IMR-90 (cell line): ENCODE measurements around the gene BEGAIN. TPM values are rescaled to one million over a fixed set of nuclear protein-coding genes. Genes with fewer than 3 reads are reported as not detected.

Experiments used
- ATAC-seq: fragments of 200-7000 bp; cut with Tn5 transposase; 2 replicates; pipeline ENCODE4 v1.9.1; 2020; ENCODE audit warnings: low read depth, mild to moderate bottlenecking, moderate library complexity
- BruUV-seq: library from RNA; stranded (reverse); fragments of 400-500 nt; replicated peaks from 2 replicates; lab custom pipeline; 2021; lab: Mats Ljungman, UMichigan
- CTCF ChIA-PET: fragments of 300-600 bp; formaldehyde crosslinking; extraction: SDS; loops from one replicate; lab custom pipeline; 2021; ENCODE audit warnings: antibody characterized with exemption; lab: Yijun Ruan, JAX
- POLR2A ChIA-PET: fragments of 300-600 bp; sonication (Branson Sonifier 250); formaldehyde crosslinking; loops from one replicate; lab custom pipeline; 2022; ENCODE audit warnings: antibody characterized with exemption; ENCODE audit not compliant: unreplicated experiment; lab: Charles Lee
- DNase-seq: peaks from one replicate; pipeline ENCODE4 v3.0.0; 2013
- H2AFZ ChIP-seq: replicated peaks from 2 replicates; pipeline ENCODE3; 2013; ENCODE audit warnings: low read length, mild to moderate bottlenecking; ENCODE audit not compliant: poor library complexity
- H2AK5ac ChIP-seq: 2 replicates; pipeline ENCODE4 v1.6.1; 2013; ENCODE audit warnings: low read depth, low read length, inconsistent platforms
- H2AK9ac ChIP-seq: replicated peaks from 2 replicates; pipeline ENCODE3; 2013; ENCODE audit warnings: mild to moderate bottlenecking, low read depth, low read length, moderate library complexity; ENCODE audit not compliant: poor library complexity
- H2BK120ac ChIP-seq: 2 replicates; pipeline ENCODE4 v1.6.1; 2013; ENCODE audit warnings: low read depth, low read length, inconsistent platforms
- H2BK15ac ChIP-seq: 3 replicates; pipeline ENCODE4 v1.6.1; 2013; ENCODE audit warnings: low read depth, low read length, inconsistent platforms
- H2BK20ac ChIP-seq: 2 replicates; pipeline ENCODE4 v1.6.1; 2013; ENCODE audit warnings: low read depth, mild to moderate bottlenecking, inconsistent platforms, low read length, moderate library complexity
- H2BK5ac ChIP-seq: 2 replicates; pipeline ENCODE4 v1.6.1; 2013; ENCODE audit warnings: mild to moderate bottlenecking, low read depth, low read length, inconsistent platforms; ENCODE audit not compliant: poor library complexity, severe bottlenecking
- H3K14ac ChIP-seq: replicated peaks from 2 replicates; pipeline ENCODE4 v1.6.1; 2013; ENCODE audit warnings: low read depth, low read length, inconsistent platforms
- H3K18ac ChIP-seq: 2 replicates; pipeline ENCODE4 v1.6.1; 2013; ENCODE audit warnings: low read depth, low read length, control low read depth
- H3K23ac ChIP-seq: 2 replicates; pipeline ENCODE4 v1.6.1; 2013; ENCODE audit warnings: low read depth, low read length, inconsistent platforms
- H3K27ac ChIP-seq: 2 replicates; pipeline ENCODE4 v1.5.1; 2013; ENCODE audit warnings: mild to moderate bottlenecking, control low read depth, low read length; ENCODE audit not compliant: insufficient read depth
- H3K27me3 ChIP-seq: 2 replicates; pipeline ENCODE4 v1.6.1; 2013; ENCODE audit warnings: low read length; ENCODE audit not compliant: control insufficient read depth, insufficient read depth
- H3K36me3 ChIP-seq: 2 replicates; pipeline ENCODE4 v1.6.1; 2013; ENCODE audit warnings: low read length, mixed read lengths; ENCODE audit not compliant: control insufficient read depth, insufficient read depth
- H3K4ac ChIP-seq: 2 replicates; pipeline ENCODE4 v1.6.1; 2013; ENCODE audit warnings: low read depth, low read length, inconsistent platforms
- H3K4me1 ChIP-seq: 2 replicates; pipeline ENCODE4 v1.6.1; 2013; ENCODE audit warnings: low read length, mixed read lengths; ENCODE audit not compliant: control insufficient read depth, insufficient read depth
- H3K4me2 ChIP-seq: 2 replicates; pipeline ENCODE4 v1.6.1; 2013; ENCODE audit warnings: low read depth, mild to moderate bottlenecking, control low read depth, low read length, moderate library complexity
- H3K4me3 ChIP-seq: 2 replicates; pipeline ENCODE4 v1.5.1; 2013; ENCODE audit warnings: low read depth, mild to moderate bottlenecking, control low read depth, low read length, moderate library complexity; ENCODE audit not compliant: insufficient read depth
- H3K56ac ChIP-seq: 2 replicates; pipeline ENCODE4 v1.6.1; 2013; ENCODE audit warnings: low read length, inconsistent platforms; ENCODE audit not compliant: insufficient read depth; ENCODE audit errors: extremely low read depth
- H3K79me1 ChIP-seq, 2 experiments: 2 replicates each; pipeline ENCODE4 v1.6.1; 2013; ENCODE audit warnings: low read length in 2 of 2, inconsistent platforms in 1 of 2, low read depth in 1 of 2
- H3K9ac ChIP-seq: 2 replicates; pipeline ENCODE4 v1.6.1; 2013; ENCODE audit warnings: low read depth, low read length, control low read depth
- H3K9me1 ChIP-seq: 2 replicates; pipeline ENCODE4 v1.6.1; 2013; ENCODE audit warnings: low read length, inconsistent platforms; ENCODE audit not compliant: insufficient read depth
- H3K9me3 ChIP-seq: 2 replicates; pipeline ENCODE4 v1.6.1; 2013; ENCODE audit warnings: low read length; ENCODE audit not compliant: control insufficient read depth, insufficient read depth
- H4K20me1 ChIP-seq: 2 replicates; pipeline ENCODE4 v1.6.1; 2013; ENCODE audit warnings: low read length, inconsistent platforms; ENCODE audit not compliant: insufficient read depth
- H4K5ac ChIP-seq: 2 replicates; pipeline ENCODE4 v1.6.1; 2013; ENCODE audit warnings: mild to moderate bottlenecking, low read depth, low read length, control low read depth
- H4K8ac ChIP-seq, 2 experiments: 2 replicates each; pipeline ENCODE4 v1.6.1; 2013; ENCODE audit warnings: low read depth in 2 of 2, low read length in 2 of 2, control low read depth in 1 of 2, inconsistent platforms in 1 of 2
- H4K91ac ChIP-seq: 2 replicates; pipeline ENCODE4 v1.6.1; 2013; ENCODE audit warnings: low read depth, low read length, inconsistent platforms; ENCODE audit not compliant: insufficient read depth
- MAZ ChIP-seq: IDR thresholded peaks from 2 replicates; pipeline ENCODE4 v1.6.1; 2012; ENCODE audit warnings: low read depth, mild to moderate bottlenecking, low read length, improper control_type of control experiment, moderate library complexity, borderline replicate concordance
- MXI1 ChIP-seq: IDR thresholded peaks from 2 replicates; pipeline ENCODE4 v1.6.1; 2012; ENCODE audit warnings: low read depth, mild to moderate bottlenecking, low read length, moderate library complexity, borderline replicate concordance
- POLR2A ChIP-seq: IDR thresholded peaks from 2 replicates; pipeline ENCODE4 v1.6.1; 2012; ENCODE audit warnings: mild to moderate bottlenecking, low read depth, low read length
- USF2 ChIP-seq: fragments of 150-350 bp; IDR thresholded peaks from 2 replicates; pipeline ENCODE4 v1.6.1; 2017; ENCODE audit warnings: mild to moderate bottlenecking, antibody characterized with exemption, low read length, low read depth
- WGBS, 2 experiments: methylation state at CpG; one replicate each; pipeline versions ENCODE4 v1.1.5 to v1.1.7; 2013; ENCODE audit warnings: missing lambda C conversion rate in 2 of 2; ENCODE audit not compliant: insufficient read length in 1 of 2; ENCODE audit errors: extremely low coverage in 2 of 2; 5-methylcytosine and 5-hydroxymethylcytosine counted together
- dilution Hi-C: fragments of 300-500 bp; cut with HindIII; formaldehyde crosslinking; loops from one replicate; pipeline ENCODE4 v1.14.3; 2018; ENCODE audit warnings: low sequenced_read_pairs; ENCODE audit not compliant: unreplicated experiment
- in situ Hi-C: fragments of 300-500 bp; cut with MboI; formaldehyde crosslinking; loops from 3 replicates; pipeline ENCODE4 v1.14.3; 2019; ENCODE audit warnings: low sequenced_read_pairs, inconsistent platforms, mixed read lengths
- intact Hi-C: fragments of 100-400 bp; cut with micrococcal nuclease; formaldehyde crosslinking; loops from 2 replicates; pipeline ENCODE4 v1.10.0; 2022
- polyA plus RNA-seq, 3 experiments: library from polyadenylated mRNA; depleted of rRNA; stranded (reverse); fragments of >200 nt; gene quantifications; 2 replicates each; pipeline ENCODE4 v1.2.3, GENCODE V29; 2012; ENCODE audit warnings: low replicate concordance in 1 of 3
- total RNA-seq: library from RNA; depleted of rRNA; stranded (reverse); fragments of >200 nt; gene quantifications from 2 replicates; pipeline ENCODE4 v1.2.3, GENCODE V29; 2012

BEGAIN gene
- total and polyA plus RNA-seq, 2 of the 4 experiments (the other 2 are of a cell fraction) = 0.18 to 0.99 TPM

DNA sequence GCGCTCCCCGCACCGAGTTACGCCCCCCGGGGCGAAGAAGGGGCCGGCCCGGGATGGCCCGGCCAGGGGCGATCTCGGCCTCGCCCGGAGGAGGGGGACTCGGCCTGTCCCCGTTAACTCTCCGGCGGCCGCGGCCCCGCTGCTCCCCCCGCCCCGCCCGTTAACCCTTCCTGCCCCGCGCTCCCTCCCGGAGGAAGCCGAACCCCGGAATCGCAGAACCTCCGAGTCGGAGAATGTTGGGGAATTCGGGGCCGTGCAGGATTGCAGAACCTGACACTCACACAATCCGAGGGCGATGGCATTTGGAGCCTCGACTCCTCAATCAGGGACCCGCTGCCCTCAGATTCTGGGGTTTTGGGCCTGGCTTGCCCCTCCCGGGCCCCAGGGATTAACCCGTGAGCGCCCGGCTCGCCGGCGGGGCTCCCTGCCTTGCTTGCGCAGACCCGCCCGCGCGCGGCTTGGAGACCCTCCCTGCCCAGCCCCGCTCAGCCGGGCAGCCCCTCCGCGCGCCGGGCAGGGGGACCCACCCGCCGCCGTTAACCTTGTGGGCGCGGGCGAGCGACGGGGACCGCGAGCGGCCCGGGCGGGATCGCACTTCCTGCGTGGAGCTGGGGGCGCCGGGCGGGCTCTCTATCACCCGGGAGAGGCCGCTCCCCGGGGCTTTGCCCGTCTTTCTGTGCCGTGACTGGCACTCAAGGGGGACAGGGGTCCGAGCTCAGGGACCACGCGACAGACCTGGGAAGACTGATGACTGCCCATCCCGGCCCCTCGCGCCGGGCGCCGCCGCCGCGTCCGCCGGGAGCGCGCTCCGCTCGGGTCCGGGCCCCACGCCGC, 18.8 kb downstream of the BEGAIN start:
- H3K4me1 ChIP-seq = peaks cover 3% of the 10 kb centered on the region; the same call in 1 of the 2 replicates
- H3K9me1 ChIP-seq = no peaks in the 10 kb centered on the region
- peak overlapping the region; percentile 28; the same call in 1 of the 2 replicates for H3K4me3 ChIP-seq
- H2AFZ ChIP-seq = no peak overlapping the region
- dilution Hi-C loops = no loop called here
- no peak overlapping the region for H3K27ac ChIP-seq
- no peak overlapping the region for H2BK5ac ChIP-seq
- DNase-seq (no peak), ATAC-seq (no peak; the same call in none of the 2 replicates)
- no peak overlapping the region for H2BK20ac ChIP-seq
- H4K8ac ChIP-seq = no peak overlapping the region
- BruUV-seq = no TSS peak
- no peak for TF ChIP-seq MAZ
- TF ChIP-seq POLR2A = no peak
- TF ChIP-seq USF2 = no peak
- TF ChIP-seq MXI1 = no peak
- H3K14ac ChIP-seq = no peak overlapping the region
- no peak overlapping the region for H2BK120ac ChIP-seq
- no peak overlapping the region for H3K4ac ChIP-seq
- H4K20me1 ChIP-seq = no peaks in the 10 kb centered on the region
- no peaks in the 10 kb centered on the region for H3K36me3 ChIP-seq
- no peak overlapping the region for H4K91ac ChIP-seq
- in situ Hi-C loops = no loop called here
- no peak overlapping the region for H2AK9ac ChIP-seq
- H3K9ac ChIP-seq = no peak overlapping the region
- H3K4me2 ChIP-seq = no peak overlapping the region; the same call in 1 of the 2 replicates
- H3K56ac ChIP-seq = no peak overlapping the region
- H2BK15ac ChIP-seq = no peak overlapping the region
- no peaks in the 10 kb centered on the region for H3K9me3 ChIP-seq
- POLR2A ChIA-PET = no interaction called here
- intact Hi-C loops = no loop called here
- no peaks in the 10 kb centered on the region for H3K79me1 ChIP-seq
- H4K5ac ChIP-seq = no peak overlapping the region
- H2AK5ac ChIP-seq = no peak overlapping the region
- CTCF ChIA-PET = no interaction called here
- no peak overlapping the region for H3K18ac ChIP-seq
- no peak overlapping the region for H3K23ac ChIP-seq
- H3K27me3 ChIP-seq = peaks cover 87% of the 10 kb centered on the region
- 5% methylated on average over 26 of the region's 100 CpGs; no CpG with 5 or more reads in 1 of the 2 experiments for WGBS, 2 experiments
